GM12872 (cell line): ENCODE measurements around the gene CYP4F11.

ENCODE experiments used
- TF ChIP-seq, protein P1 (sequence below): IDR thresholded peaks from 3 replicates; pipeline ENCODE4 v1.5.1; 2011; ENCODE audit warnings: low read depth, mild to moderate bottlenecking, low read length, moderate library complexity; ENCODE audit not compliant: insufficient read depth

Gene CYP4F11

DNA sequence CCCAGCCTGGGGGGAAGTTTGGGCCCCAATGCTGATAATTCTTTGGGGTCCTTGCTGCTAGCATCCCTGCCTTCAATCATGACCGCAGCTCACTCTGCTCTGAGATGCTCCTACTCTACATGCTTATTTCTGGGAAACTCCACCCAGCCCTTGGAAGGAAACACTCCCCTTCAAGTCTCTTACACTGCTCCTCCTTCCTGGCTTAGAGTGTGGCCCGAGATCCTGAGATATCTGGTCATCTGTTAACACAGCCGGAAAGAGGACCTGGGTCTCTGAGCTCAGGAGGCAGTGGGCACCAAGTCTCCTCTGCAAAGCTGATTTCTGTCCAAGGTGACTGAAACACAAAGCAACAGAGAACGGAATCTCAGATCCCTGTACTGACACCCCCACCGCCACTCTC lies 69.5 kb downstream of the CYP4F11 start:
- TF ChIP-seq, protein P1, sequence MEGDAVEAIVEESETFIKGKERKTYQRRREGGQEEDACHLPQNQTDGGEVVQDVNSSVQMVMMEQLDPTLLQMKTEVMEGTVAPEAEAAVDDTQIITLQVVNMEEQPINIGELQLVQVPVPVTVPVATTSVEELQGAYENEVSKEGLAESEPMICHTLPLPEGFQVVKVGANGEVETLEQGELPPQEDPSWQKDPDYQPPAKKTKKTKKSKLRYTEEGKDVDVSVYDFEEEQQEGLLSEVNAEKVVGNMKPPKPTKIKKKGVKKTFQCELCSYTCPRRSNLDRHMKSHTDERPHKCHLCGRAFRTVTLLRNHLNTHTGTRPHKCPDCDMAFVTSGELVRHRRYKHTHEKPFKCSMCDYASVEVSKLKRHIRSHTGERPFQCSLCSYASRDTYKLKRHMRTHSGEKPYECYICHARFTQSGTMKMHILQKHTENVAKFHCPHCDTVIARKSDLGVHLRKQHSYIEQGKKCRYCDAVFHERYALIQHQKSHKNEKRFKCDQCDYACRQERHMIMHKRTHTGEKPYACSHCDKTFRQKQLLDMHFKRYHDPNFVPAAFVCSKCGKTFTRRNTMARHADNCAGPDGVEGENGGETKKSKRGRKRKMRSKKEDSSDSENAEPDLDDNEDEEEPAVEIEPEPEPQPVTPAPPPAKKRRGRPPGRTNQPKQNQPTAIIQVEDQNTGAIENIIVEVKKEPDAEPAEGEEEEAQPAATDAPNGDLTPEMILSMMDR, result no peak

DNA sequence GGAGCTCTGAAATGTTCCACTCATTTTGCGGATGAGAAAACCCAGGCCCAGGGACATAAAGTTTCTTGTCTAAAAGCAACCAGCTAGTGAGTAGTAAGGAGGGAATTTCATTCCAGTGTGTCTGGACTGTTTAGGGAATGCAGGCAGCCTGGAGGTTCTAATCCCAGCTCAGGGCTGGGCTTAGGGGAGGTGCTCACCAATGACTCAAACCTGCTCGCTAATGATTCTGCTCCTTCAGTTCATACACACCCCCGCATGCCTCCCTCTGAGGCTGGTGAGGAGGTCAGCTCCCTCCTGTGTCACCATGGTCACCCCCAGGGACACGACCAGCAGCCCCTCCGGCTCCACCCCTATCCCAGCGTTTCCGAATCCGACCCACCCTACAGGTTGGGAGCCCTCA lies 71.1 kb downstream of the CYP4F11 start:
- TF ChIP-seq, protein P1, result no peak

DNA sequence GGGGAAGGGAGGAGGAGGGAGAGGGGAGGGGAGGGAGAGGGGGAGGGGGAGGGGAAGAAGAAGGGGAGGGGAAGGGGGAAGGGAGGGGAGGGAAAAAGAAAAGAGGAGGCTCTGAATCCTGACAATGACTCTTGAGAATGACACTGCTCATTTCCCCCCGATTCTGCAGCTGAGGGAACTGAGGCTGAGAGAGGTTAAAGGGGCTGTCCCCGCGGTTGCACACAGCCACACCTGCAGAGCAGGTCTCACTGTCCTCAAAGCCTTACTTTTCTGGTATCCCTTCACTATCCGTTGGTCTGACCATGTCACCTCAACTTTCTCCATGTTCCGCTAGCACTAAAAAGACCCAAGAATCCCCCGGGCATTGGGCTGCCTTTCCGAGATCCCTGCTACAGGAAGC lies 71.9 kb downstream of the CYP4F11 start:
- TF ChIP-seq, protein P1, result no peak
